Activated CD8-positive, alpha-beta T cell treated with anti-CD3 and anti-CD28 coated beads, Interleukin-2, amount 10 ng/mL, durations not matched to agents 7 days and 5 days (primary cell): ENCODE results near the gene SLC2A11. TPM values are rescaled to one million over a fixed set of nuclear protein-coding genes. Genes with fewer than 3 reads are reported as not detected.
"Not testable (repeated sequence)": the region's sequence is repeated elsewhere in the genome, so short reads cannot be mapped to it uniquely, and the experiment has no call there.

ENCODE experiments used
- ATAC-seq: fragments of 150-1000 bp; cut with Tn5 transposase; one replicate; pipeline ENCODE4 v1.10.0; 2021; ENCODE audit warnings: moderate library complexity
- CTCF ChIA-PET: fragments of 350-600 bp; sonication (Branson Sonifier 250); formaldehyde crosslinking; loops from one replicate; lab custom pipeline; 2021; ENCODE audit warnings: antibody characterized with exemption; lab: Charles Lee
- POLR2A ChIA-PET: fragments of 350-600 bp; sonication (Branson Sonifier 250); formaldehyde crosslinking; loops from one replicate; lab custom pipeline; 2021; ENCODE audit warnings: antibody characterized with exemption; lab: Charles Lee
- DNase-seq: peaks from one replicate; pipeline ENCODE4 v3.0.0-alpha.2; 2020
- H3K27ac Mint-ChIP-seq: one replicate; pipeline ENCODE4 v1.8.0; 2021; ENCODE audit warnings: mild to moderate bottlenecking, mixed read lengths
- H3K27me3 Mint-ChIP-seq: one replicate; pipeline ENCODE4 v1.8.0; 2021; ENCODE audit warnings: low read depth, mixed read lengths
- H3K36me3 Mint-ChIP-seq: one replicate; pipeline ENCODE4 v1.8.0; 2021; ENCODE audit warnings: low read depth, mixed read lengths
- H3K4me1 Mint-ChIP-seq: one replicate; pipeline ENCODE4 v1.8.0; 2021; ENCODE audit warnings: low read depth, mixed read lengths
- H3K4me3 Mint-ChIP-seq: one replicate; pipeline ENCODE4 v1.8.0; 2021; ENCODE audit warnings: mild to moderate bottlenecking, mixed read lengths
- H3K9me3 Mint-ChIP-seq: one replicate; pipeline ENCODE4 v1.8.0; 2022; ENCODE audit warnings: mixed read lengths; ENCODE audit not compliant: insufficient read depth
- total RNA-seq, 2 experiments: library from RNA; stranded (reverse); gene quantifications; one replicate each; pipeline ENCODE4 v1.2.3, GENCODE V29; 2021

SLC2A11 gene
- total RNA-seq, 2 experiments from 2014 or later, result 6.7 to 7.9 TPM

DNA sequence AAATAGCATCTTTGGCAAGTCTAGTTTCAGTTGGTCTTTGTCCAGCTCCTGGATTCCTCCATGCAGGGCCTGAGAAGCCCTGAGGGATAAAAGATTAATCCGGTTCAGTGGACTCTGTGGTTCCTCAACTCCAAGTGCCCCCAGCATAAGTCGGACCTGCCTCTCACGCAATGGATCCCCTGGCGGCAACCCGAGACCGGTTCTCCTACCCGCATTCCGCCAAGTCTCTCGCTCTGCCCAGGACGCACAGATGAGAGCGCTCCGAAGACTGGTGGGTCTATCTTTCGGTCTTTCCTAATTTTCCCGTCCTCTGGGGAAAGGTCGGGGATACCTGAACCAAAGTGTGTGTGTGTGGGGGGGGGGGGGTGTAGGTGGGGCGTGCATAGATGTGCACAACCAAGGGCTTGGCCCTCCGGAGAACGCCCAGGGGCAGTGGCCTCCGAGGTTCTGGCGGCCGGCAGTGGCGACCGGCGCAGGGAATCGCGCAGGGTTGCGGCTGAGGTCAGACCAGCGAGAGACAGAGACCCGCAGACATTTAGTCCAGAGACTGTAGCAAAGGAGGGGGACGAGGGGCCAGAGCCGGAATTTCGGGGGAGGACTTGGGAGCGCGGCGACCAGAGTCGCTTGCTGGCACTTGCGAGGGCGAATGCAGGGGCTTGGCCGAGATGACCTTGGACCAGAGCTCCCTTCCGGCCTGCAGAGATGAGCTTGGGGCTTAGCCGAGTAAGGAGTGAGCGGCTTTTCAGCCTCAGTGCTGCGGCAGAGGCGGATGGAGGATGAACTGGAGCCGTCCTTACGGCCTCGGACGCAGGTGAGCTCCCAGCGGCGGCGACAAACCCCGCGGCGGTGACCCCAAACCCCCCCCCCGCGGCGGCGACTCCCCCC, 712 bp upstream of the SLC2A11 start:
- ChIA-PET CTCF (interaction anchor here (0.6 to 4.9 kb wide), 16 partner anchors 8 to 300 kb away, joined by 3 to 54 read pairs (median 4); partner anchors contain the start of genes CHCHD10 and MIF), POLR2A (interaction anchor here (0.6 to 3.2 kb wide), 11 partner anchors 11 to 90 kb away, joined by 3 to 21 read pairs (median 4); partner anchors contain the start of genes DERL3 and MIF)
- ATAC-seq (peak; percentile 50), DNase-seq (peak; percentile 43)
- H3K27ac Mint-ChIP-seq, result peak overlapping the region; percentile 77
- peaks cover 20% of the 10 kb centered on the region for H3K4me1 Mint-ChIP-seq
- H3K4me3 Mint-ChIP-seq, result peak overlapping the region; percentile 89
- peaks cover 4% of the 10 kb centered on the region for H3K27me3 Mint-ChIP-seq
- no peaks in the 10 kb centered on the region for H3K9me3 Mint-ChIP-seq
- H3K36me3 Mint-ChIP-seq, result no peaks in the 10 kb centered on the region

- ChIA-PET POLR2A (interaction anchor here (0.6 to 3.2 kb wide), 4 partner anchors 14 to 638 kb away, joined by 3 to 21 read pairs (median 4); partner anchors contain the start of gene MIF), CTCF (interaction anchor here (0.7 to 4.9 kb wide), 6 partner anchors 9 to 252 kb away, joined by 3 to 54 read pairs (median 7); partner anchors contain the start of gene MIF)
- peak overlapping the region; percentile 89 for H3K4me3 Mint-ChIP-seq
- DNase-seq (no peak), ATAC-seq (no peak)
- no peaks in the 10 kb centered on the region for H3K9me3 Mint-ChIP-seq
- H3K27me3 Mint-ChIP-seq, result no peaks in the 10 kb centered on the region
- H3K36me3 Mint-ChIP-seq, result no peaks in the 10 kb centered on the region
- peak overlapping the region; percentile 88 for H3K27ac Mint-ChIP-seq
- H3K4me1 Mint-ChIP-seq, result peaks cover 20% of the 10 kb centered on the region
Observed at GRCh38 chr22:23858484-23858815, 775 bp downstream of the SLC2A11 start.

GRCh38 chr22:23859201-23859600, 1.5 kb downstream of the SLC2A11 start:
- CTCF ChIA-PET, result interaction anchor here (2.0 to 4.9 kb wide), 4 partner anchors 10 to 89 kb away, joined by 5 to 54 read pairs (median 26); partner anchors contain the start of gene MIF
- ATAC-seq, result no peak
- Mint-ChIP-seq H3K36me3 (no peaks in the 10 kb centered on the region), H3K27ac (no peak overlapping the region), H3K4me1 (peaks cover 20% of the 10 kb centered on the region), H3K27me3 (no peaks in the 10 kb centered on the region), H3K9me3 (no peaks in the 10 kb centered on the region), H3K4me3 (peak overlapping the region; percentile 89)
- POLR2A ChIA-PET, result interaction anchor here (0.6 to 3.2 kb wide), 2 partner anchors 14 to 35 kb away, joined by 3 to 21 read pairs; partner anchors contain the start of gene MIF
- DNase-seq, result no peak

- H3K27me3 Mint-ChIP-seq, ATAC-seq, H3K27ac Mint-ChIP-seq, DNase-seq, POLR2A ChIA-PET, H3K9me3 Mint-ChIP-seq, H3K4me3 Mint-ChIP-seq, H3K36me3 Mint-ChIP-seq: not testable (repeated sequence)
- CTCF ChIA-PET, result interaction anchor here (3.8 to 4.9 kb wide), 2 partner anchors 11 to 34 kb away, joined by 42 to 54 read pairs; partner anchors contain the start of gene MIF
- peaks cover 20% of the 10 kb centered on the region for H3K4me1 Mint-ChIP-seq
Observed at GRCh38 chr22:23860187-23860586, 2.5 kb downstream of the SLC2A11 start.

GRCh38 chr22:23862103-23862502, 4.4 kb downstream of the SLC2A11 start:
- Mint-ChIP-seq H3K4me1 (peaks cover 14% of the 10 kb centered on the region), H3K27me3 (no peaks in the 10 kb centered on the region), H3K9me3 (no peaks in the 10 kb centered on the region), H3K36me3 (no peaks in the 10 kb centered on the region), H3K27ac (no peak overlapping the region), H3K4me3 (no peak overlapping the region)
- peak; percentile 69 for DNase-seq
- POLR2A ChIA-PET, result no interaction called here
- no peak for ATAC-seq
- CTCF ChIA-PET, result interaction anchor here (0.7 to 3.2 kb wide), 2 partner anchors 31 to 184 kb away, joined by 3 to 29 read pairs; partner anchors contain the start of gene MIF

- H3K4me3 Mint-ChIP-seq, H3K9me3 Mint-ChIP-seq, H3K27me3 Mint-ChIP-seq, ATAC-seq, H3K36me3 Mint-ChIP-seq, POLR2A ChIA-PET, H3K27ac Mint-ChIP-seq, DNase-seq, H3K4me1 Mint-ChIP-seq: not testable (repeated sequence)
- CTCF ChIA-PET, result interaction anchor here (0.9 kb wide), 1 partner anchor 242 kb away, joined by 4 read pairs; no protein-coding TSS in a partner anchor
Observed at GRCh38 chr22:23864499-23865154, 7.0 kb downstream of the SLC2A11 start.

DNA sequence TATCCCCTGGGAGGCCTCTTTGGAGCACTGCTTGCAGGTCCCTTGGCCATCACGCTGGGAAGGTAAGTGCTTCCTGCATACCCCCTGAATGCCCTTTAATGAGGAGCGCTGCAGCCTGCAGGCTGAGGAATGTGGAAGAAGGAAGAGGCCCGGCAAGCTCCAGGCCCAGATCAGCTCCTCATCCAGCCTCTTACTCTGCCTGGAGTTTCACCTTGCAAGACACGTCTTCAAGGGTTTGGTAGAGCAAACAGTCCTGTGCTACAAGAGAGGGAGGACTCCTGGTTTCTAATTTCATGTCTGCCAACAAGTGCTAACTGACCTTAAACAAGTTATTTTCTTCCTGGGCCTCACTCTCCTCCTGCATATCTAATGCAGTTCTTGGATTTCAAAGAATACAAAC, 10.9 kb downstream of the SLC2A11 start:
- H3K36me3 Mint-ChIP-seq, result no peaks in the 10 kb centered on the region
- DNase-seq (no peak), ATAC-seq (no peak)
- no peak overlapping the region for H3K4me3 Mint-ChIP-seq
- no peaks in the 10 kb centered on the region for H3K27me3 Mint-ChIP-seq
- H3K9me3 Mint-ChIP-seq, result no peaks in the 10 kb centered on the region
- ChIA-PET CTCF (interaction anchor here (1.8 kb wide), 1 partner anchor 25 kb away, joined by 6 read pairs; the partner anchor contains the start of gene MIF), POLR2A (no interaction called here)
- no peaks in the 10 kb centered on the region for H3K4me1 Mint-ChIP-seq
- no peak overlapping the region for H3K27ac Mint-ChIP-seq

DNA sequence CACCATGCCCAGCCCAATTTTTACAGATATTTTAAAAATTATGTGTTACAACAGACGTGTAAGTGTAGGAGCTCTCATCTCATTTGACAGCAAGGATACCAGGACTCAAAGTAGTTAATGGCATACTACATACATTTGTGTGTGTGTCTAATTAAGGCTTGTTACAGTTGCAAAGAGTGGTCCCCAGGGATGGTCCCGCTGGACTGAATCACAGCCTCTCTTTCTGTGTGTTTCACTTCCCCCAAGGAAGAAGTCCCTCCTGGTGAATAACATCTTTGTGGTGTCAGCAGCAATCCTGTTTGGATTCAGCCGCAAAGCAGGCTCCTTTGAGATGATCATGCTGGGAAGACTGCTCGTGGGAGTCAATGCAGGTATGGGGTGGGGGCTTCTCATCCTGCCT, 17.2 kb downstream of the SLC2A11 start:
- no peak for DNase-seq
- H3K4me1 Mint-ChIP-seq, result no peaks in the 10 kb centered on the region
- H3K27me3 Mint-ChIP-seq, result no peaks in the 10 kb centered on the region
- H3K36me3 Mint-ChIP-seq, result peaks cover 2% of the 10 kb centered on the region
- CTCF ChIA-PET, result interaction anchor here (1.4 kb wide), 1 partner anchor 19 kb away, joined by 4 read pairs; the partner anchor contains the start of gene MIF
- no peak for ATAC-seq
- H3K9me3 Mint-ChIP-seq, result no peaks in the 10 kb centered on the region
- no peak overlapping the region for H3K4me3 Mint-ChIP-seq
- POLR2A ChIA-PET, result interaction anchor here (2.2 kb wide), 1 partner anchor 19 kb away, joined by 10 read pairs; the partner anchor contains the start of gene MIF
- H3K27ac Mint-ChIP-seq, result no peak overlapping the region

- Mint-ChIP-seq H3K4me3 (no peak overlapping the region), H3K36me3 (peaks cover 2% of the 10 kb centered on the region), H3K9me3 (no peaks in the 10 kb centered on the region), H3K4me1 (no peaks in the 10 kb centered on the region), H3K27ac (no peak overlapping the region), H3K27me3 (no peaks in the 10 kb centered on the region)
- ATAC-seq (no peak), DNase-seq (no peak)
- POLR2A ChIA-PET, result interaction anchor here (2.2 kb wide), 1 partner anchor 18 kb away, joined by 10 read pairs; the partner anchor contains the start of gene MIF
- CTCF ChIA-PET, result interaction anchor here (1.4 kb wide), 1 partner anchor 18 kb away, joined by 4 read pairs; the partner anchor contains the start of gene MIF
Observed at GRCh38 chr22:23875801-23876200, 18.1 kb downstream of the SLC2A11 start.

- ChIA-PET POLR2A (no interaction called here), CTCF (no interaction called here)
- H3K27ac Mint-ChIP-seq, result no peak overlapping the region
Observed at GRCh38 chr22:23877566-23877965, 19.9 kb downstream of the SLC2A11 start.

DNA sequence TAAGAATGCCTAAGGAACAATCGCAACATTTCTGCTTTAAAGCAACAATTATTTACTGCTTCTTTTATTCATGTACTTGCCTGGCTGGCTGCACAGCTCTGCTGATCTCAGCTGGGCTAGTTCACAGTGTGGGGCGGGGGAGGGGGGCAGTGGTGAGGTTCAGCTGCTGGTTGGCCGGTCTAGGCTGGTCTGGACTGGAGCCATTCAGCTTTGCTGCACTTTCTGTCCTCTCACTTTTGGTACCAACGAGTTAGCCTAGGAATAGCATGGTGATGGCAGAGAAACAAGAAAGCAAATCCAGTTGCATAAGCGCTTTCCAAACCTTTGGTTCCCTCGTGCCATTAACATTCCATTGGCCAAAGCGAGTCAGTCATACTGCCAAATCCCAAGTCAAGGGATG, 20.5 kb downstream of the SLC2A11 start:
- ATAC-seq (no peak), DNase-seq (no peak)
- H3K4me3 Mint-ChIP-seq, result no peak overlapping the region
- H3K4me1 Mint-ChIP-seq, result no peaks in the 10 kb centered on the region
- no peaks in the 10 kb centered on the region for H3K27me3 Mint-ChIP-seq
- ChIA-PET CTCF (no interaction called here), POLR2A (no interaction called here)
- H3K36me3 Mint-ChIP-seq, result peaks cover 2% of the 10 kb centered on the region
- H3K9me3 Mint-ChIP-seq, result no peaks in the 10 kb centered on the region
- H3K27ac Mint-ChIP-seq, result no peak overlapping the region

More at GRCh38 chr22:23877566-23877965, 19.9 kb downstream of the SLC2A11 start:
- no peaks in the 10 kb centered on the region for H3K27me3 Mint-ChIP-seq
- H3K4me1 Mint-ChIP-seq, result no peaks in the 10 kb centered on the region
- no peak overlapping the region for H3K4me3 Mint-ChIP-seq
- H3K9me3 Mint-ChIP-seq, result no peaks in the 10 kb centered on the region
- H3K36me3 Mint-ChIP-seq, result peaks cover 2% of the 10 kb centered on the region
- no peak for ATAC-seq
- no peak for DNase-seq
